HG03103 (cell line): Measurements from ENCODE around the gene FHL3.

ENCODE experiments used
- ATAC-seq: cut with Tn5 transposase; IDR thresholded peaks from one replicate; pipeline ENCODE4 v1.9.1; 2021; ENCODE audit warnings: low read depth; ENCODE audit not compliant: unreplicated experiment

FHL3 gene

GRCh38 chr1:37947364-37947763, 58.0 kb downstream of the FHL3 start:
- ATAC-seq, result no peak
